ENCODE measurements around the gene EFNB2. TPM values are rescaled to one million over a fixed set of nuclear protein-coding genes. Genes with fewer than 3 reads are reported as not detected.

EFNB2 gene
- total RNA-seq, 1 experiment from 2014 or later, result 15.9 TPM

GRCh38 chr13:106489849-106490568 lies 45.5 kb downstream of the EFNB2 start (continued):
- no peak for TF ChIP-seq NFE2L1 (CRISPR knock-in tag; IDR thresholded peaks at IDR 0.05)
- no peak for TF ChIP-seq ZNF121 (CRISPR knock-in tag; IDR thresholded peaks at IDR 0.05)

- H3K4me3 Mint-ChIP-seq, result no peak overlapping the region
- no peaks in the 10 kb centered on the region for H3K27me3 Mint-ChIP-seq (ENCODE audit: low read depth)
- DNase-seq (ENCODE audit: low spot score), result no peak
- no peaks in the 10 kb centered on the region for H3K9me3 Mint-ChIP-seq
- no peak for TF ChIP-seq TCF7 (CRISPR knock-in tag; IDR thresholded peaks at IDR 0.05; ENCODE audit: low read depth)
- no peak for TF ChIP-seq FOXK1 (CRISPR knock-in tag; IDR thresholded peaks at IDR 0.05)
- no peak for TF ChIP-seq USF2 (CRISPR knock-in tag; IDR thresholded peaks at IDR 0.05)
- no peak for TF ChIP-seq AFF4 (CRISPR knock-in tag; IDR thresholded peaks at IDR 0.05; ENCODE audit: borderline replicate concordance)
- no peak for TF ChIP-seq ESRRA (CRISPR knock-in tag; IDR thresholded peaks at IDR 0.05; ENCODE audit: borderline replicate concordance)
- no peak for TF ChIP-seq ZNF416 (CRISPR knock-in tag; IDR thresholded peaks at IDR 0.05)
- TF ChIP-seq CTCF (IDR thresholded peaks at IDR 0.05), result no peak
- TF ChIP-seq ZMAT4 (CRISPR knock-in tag; IDR thresholded peaks at IDR 0.05), result no peak
- TF ChIP-seq TP53 (CRISPR knock-in tag; IDR thresholded peaks at IDR 0.05), result no peak
- TF ChIP-seq NR2C2 (CRISPR knock-in tag; IDR thresholded peaks at IDR 0.05), result no peak
- no peak for TF ChIP-seq PREB (CRISPR knock-in tag; IDR thresholded peaks at IDR 0.05; ENCODE audit: borderline replicate concordance)
- no peak for TF ChIP-seq MXD4 (CRISPR knock-in tag; IDR thresholded peaks at IDR 0.05; ENCODE audit: borderline replicate concordance)
- TF ChIP-seq KAT7 (CRISPR knock-in tag; IDR thresholded peaks at IDR 0.05; ENCODE audit: borderline replicate concordance), result no peak
- TF ChIP-seq ZNF263 (CRISPR knock-in tag; IDR thresholded peaks at IDR 0.05; ENCODE audit: low read depth), result no peak
- ATAC-seq, result no peak
- ChIA-PET POLR2A (no interaction called here), CTCF (no interaction called here)
- no peak overlapping the region for H3K27ac Mint-ChIP-seq
- H3K4me1 Mint-ChIP-seq, result peaks cover 42% of the 10 kb centered on the region
- peaks cover 24% of the 10 kb centered on the region for H3K36me3 Mint-ChIP-seq
Observed at GRCh38 chr13:106488686-106489085, 46.8 kb downstream of the EFNB2 start.

Data from WTC11 (cell line).